Measurements from ENCODE around the gene VPS37C.

GRCh38 chr11:61106894-61107470, 54.2 kb downstream of the VPS37C start:
- TF ChIP-seq CTCF (IDR thresholded peaks at IDR 0.05) (no peak), POLR2A (IDR thresholded peaks at IDR 0.05) (no peak)
